Left lung (tissue), 10 donors: Measurements from ENCODE around the gene MYO18B. TPM values are rescaled to one million over a fixed set of nuclear protein-coding genes. Genes with fewer than 3 reads are reported as not detected.

Experiments
- ATAC-seq: fragments of 200-7000 bp; cut with Tn5 transposase; one replicate; pipeline ENCODE4 v1.9.1; 2020; ENCODE audit warnings: moderate library complexity
- DNase-seq, 4 donors: peaks; one replicate each; pipeline ENCODE4 v3.0.0-alpha.2; 2013 to 2020
- H3K27ac ChIP-seq, 2 donors: fragments of 200-600 bp; sonication (generic) in 1 of 2; one replicate each; pipeline versions ENCODE4 v1.5.0 to v1.8.0; 2020 to 2021
- H3K27me3 ChIP-seq, 2 donors: fragments of 200-600 bp; sonication (generic) in 1 of 2; one replicate each; pipeline versions ENCODE4 v1.5.0 to v1.8.0; 2020 to 2021
- H3K36me3 ChIP-seq, 2 donors: fragments of 200-600 bp; sonication (generic) in 1 of 2; one replicate each; pipeline versions ENCODE4 v1.5.0 to v1.8.0; 2020 to 2021
- H3K4me1 ChIP-seq, 2 donors: fragments of 200-600 bp; one replicate each; pipeline ENCODE4 v1.8.0; 2021
- H3K4me3 ChIP-seq, 2 donors: fragments of 200-600 bp; sonication (generic) in 1 of 2; one replicate each; pipeline versions ENCODE4 v1.5.0 to v1.8.0; 2020 to 2021; ENCODE audit warnings: mild to moderate bottlenecking in 1 of 2
- H3K9me3 ChIP-seq, 2 donors: fragments of 200-600 bp; sonication (generic) in 1 of 2; one replicate each; pipeline versions ENCODE4 v1.5.0 to v1.8.0; 2020 to 2021
- intact Hi-C, 2 donors: fragments of 100-400 bp; cut with DNase I; formaldehyde crosslinking; loops; one replicate each; pipeline versions ENCODE4 v1.11.2 to v1.14.2; 2022
- polyA plus RNA-seq, 6 donors: library from polyadenylated mRNA; unstranded; fragments of 120-200 nt; gene quantifications; one replicate each; pipeline ENCODE4 v1.2.1, GENCODE V29; 2013; ENCODE audit not compliant: insufficient read length in 6 of 6
- total RNA-seq, 2 donors: library from RNA; stranded (reverse); fragmentation: NEBNext Ultra II Directional; extraction: Animal tissue kit (Norgen Biotek cat#: 25700); gene quantifications; one replicate each; pipeline ENCODE4 v1.2.1, GENCODE V29; 2021
- TF ChIP-seq, protein P1 (sequence below), 2 donors: fragments of 200-600 bp; sonication (generic) in 1 of 2; IDR thresholded peaks; one replicate each; pipeline versions ENCODE4 v1.5.0 to v1.8.0; 2021; ENCODE audit warnings: antibody characterized with exemption in 2 of 2
- donor health status: DM: no; HTN: yes; CAD: no.
- donor health status: DM: no; HTN: no; CAD: no.

MYO18B gene
- total and polyA plus RNA-seq, 8 donors, result 0.06 to 0.37 (median 0.15) TPM

DNA sequence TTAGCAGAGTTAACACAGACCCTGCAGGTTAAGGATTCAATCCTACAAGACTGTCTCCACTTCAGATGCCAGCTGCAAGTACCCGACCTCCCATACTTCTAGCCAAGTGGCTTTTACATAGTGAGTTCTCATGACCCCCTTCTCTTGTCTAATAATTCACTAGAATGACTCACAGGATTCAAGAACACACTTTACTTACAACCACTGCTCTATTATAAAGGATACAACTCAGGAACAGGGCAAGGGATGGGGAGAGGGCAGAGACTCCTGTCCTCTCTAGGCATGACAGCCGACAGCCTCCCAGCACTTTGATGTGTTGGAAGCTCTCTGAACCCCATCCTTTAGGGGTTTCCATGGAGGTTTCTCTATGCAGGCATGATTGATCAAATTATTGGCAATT, 60.0 kb downstream of the MYO18B start:
- Histone ChIP-seq H3K36me3 (no peaks in the 10 kb centered on the region), H3K4me1 (no peaks in the 10 kb centered on the region), H3K4me3 (no peak overlapping the region), H3K27me3 (peaks cover 0 to 44% of the 10 kb centered on the region in 2 donors), H3K9me3 (no peaks in the 10 kb centered on the region), H3K27ac (no peak overlapping the region)
- TF ChIP-seq, protein P1, sequence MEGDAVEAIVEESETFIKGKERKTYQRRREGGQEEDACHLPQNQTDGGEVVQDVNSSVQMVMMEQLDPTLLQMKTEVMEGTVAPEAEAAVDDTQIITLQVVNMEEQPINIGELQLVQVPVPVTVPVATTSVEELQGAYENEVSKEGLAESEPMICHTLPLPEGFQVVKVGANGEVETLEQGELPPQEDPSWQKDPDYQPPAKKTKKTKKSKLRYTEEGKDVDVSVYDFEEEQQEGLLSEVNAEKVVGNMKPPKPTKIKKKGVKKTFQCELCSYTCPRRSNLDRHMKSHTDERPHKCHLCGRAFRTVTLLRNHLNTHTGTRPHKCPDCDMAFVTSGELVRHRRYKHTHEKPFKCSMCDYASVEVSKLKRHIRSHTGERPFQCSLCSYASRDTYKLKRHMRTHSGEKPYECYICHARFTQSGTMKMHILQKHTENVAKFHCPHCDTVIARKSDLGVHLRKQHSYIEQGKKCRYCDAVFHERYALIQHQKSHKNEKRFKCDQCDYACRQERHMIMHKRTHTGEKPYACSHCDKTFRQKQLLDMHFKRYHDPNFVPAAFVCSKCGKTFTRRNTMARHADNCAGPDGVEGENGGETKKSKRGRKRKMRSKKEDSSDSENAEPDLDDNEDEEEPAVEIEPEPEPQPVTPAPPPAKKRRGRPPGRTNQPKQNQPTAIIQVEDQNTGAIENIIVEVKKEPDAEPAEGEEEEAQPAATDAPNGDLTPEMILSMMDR (IDR thresholded peaks at IDR 0.05), result no peak
- intact Hi-C loops, result no loop called here
- ATAC-seq (peak; percentile 79), DNase-seq (peak in 1 of 4 donors; percentile 24)

DNA sequence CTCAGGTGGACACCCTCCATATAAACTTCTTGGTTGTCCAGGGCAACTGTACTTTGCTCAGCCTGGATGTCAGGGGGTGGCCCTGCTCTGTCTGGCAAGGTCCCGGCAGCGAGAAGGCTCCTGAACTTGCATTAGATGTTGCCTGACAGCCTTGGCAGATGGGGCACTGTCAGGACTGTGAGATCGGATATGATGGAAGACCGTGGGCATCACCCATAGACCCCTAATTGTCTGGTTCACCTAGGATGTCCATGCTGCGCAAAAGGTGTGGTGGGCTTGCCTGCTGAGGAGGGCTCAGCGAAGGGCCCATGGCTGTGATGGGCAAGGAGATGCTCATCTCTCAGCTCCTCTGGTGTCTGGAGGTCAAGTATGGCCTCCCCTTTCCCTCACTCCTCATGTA, 62.7 kb downstream of the MYO18B start:
- Histone ChIP-seq H3K4me3 (no peak overlapping the region), H3K36me3 (no peaks in the 10 kb centered on the region), H3K27me3 (peaks cover 0 to 30% of the 10 kb centered on the region in 2 donors), H3K9me3 (peaks cover 0 to 5% of the 10 kb centered on the region in 2 donors), H3K27ac (no peak overlapping the region), H3K4me1 (no peaks in the 10 kb centered on the region)
- TF ChIP-seq, protein P1 (IDR thresholded peaks at IDR 0.05), result no peak
- ATAC-seq (no peak), DNase-seq (no peak)
- intact Hi-C loops, result no loop called here

DNA sequence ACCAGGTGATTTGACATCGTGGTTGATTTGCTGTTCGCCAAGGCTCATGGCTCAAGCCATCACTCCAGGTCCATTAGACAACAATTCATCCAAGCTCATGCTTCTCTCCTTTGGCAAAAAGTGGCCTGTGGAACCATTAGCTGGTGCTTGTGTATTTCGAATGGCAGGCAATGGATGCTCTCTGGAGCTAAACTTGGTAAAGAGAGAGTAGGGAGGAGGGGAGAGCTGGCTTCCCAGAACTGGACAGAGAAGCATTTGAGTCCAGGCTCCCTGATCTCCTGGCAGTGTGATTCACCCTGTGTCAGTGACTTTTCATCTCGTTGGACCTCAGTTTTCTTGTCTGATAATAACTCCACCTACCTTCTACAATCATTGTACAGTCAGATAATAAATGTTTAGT, 64.6 kb downstream of the MYO18B start:
- Histone ChIP-seq H3K27ac (no peak overlapping the region), H3K4me1 (no peaks in the 10 kb centered on the region), H3K36me3 (no peaks in the 10 kb centered on the region), H3K9me3 (peaks cover 0 to 5% of the 10 kb centered on the region in 2 donors), H3K27me3 (peaks cover 0 to 35% of the 10 kb centered on the region in 2 donors), H3K4me3 (no peak overlapping the region)
- no peak for ATAC-seq
- TF ChIP-seq, protein P1 (IDR thresholded peaks at IDR 0.05), result no peak
- DNase-seq, result no peak
- intact Hi-C loops, result no loop called here

DNA sequence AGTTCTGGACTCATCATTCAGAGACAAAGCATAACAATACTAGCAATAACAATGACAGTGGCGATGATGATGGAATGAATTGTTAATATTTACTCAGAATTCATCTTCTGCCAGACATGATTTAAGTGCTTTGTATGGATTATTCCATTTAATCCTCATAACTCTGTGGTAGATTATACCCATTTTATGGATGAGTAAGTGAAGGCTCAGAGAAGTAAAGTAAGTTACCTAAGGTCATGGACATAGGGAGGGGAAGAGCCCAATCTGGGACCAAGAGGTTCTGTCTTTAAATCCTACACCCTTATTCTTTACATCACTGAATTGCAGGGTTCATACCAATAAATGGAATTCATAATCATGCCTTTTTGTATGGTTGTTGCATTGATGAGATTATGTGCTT, 72.7 kb downstream of the MYO18B start:
- ATAC-seq (no peak), DNase-seq (no peak)
- Histone ChIP-seq H3K27me3 (peaks cover 0 to 52% of the 10 kb centered on the region in 2 donors), H3K9me3 (no peaks in the 10 kb centered on the region), H3K36me3 (no peaks in the 10 kb centered on the region), H3K4me1 (no peaks in the 10 kb centered on the region), H3K27ac (no peak overlapping the region), H3K4me3 (no peak overlapping the region)
- intact Hi-C loops, result no loop called here
- TF ChIP-seq, protein P1 (IDR thresholded peaks at IDR 0.05), result no peak

DNA sequence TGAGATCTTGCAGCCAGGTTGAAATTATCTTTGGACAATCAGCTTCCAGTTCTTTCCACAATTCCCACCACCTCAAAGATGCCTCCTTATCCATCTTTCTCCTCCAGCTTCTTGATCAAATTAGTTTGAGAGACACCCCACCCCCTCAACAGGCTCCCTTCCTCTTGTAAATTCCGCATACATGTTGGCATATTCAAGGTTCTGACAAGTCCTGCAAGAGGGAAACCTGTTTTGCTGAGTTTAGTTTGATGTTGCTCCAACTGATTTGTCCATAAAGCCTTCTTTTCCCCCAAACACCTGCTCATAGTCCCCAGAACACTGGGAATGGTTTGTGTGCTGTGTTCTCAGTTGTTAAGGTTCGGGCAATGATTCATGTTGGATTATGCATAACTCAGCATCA, 73.6 kb downstream of the MYO18B start:
- Histone ChIP-seq H3K27me3 (peaks cover 0 to 49% of the 10 kb centered on the region in 2 donors), H3K27ac (no peak overlapping the region), H3K4me3 (no peak overlapping the region), H3K4me1 (no peaks in the 10 kb centered on the region), H3K36me3 (no peaks in the 10 kb centered on the region), H3K9me3 (no peaks in the 10 kb centered on the region)
- ATAC-seq (no peak), DNase-seq (no peak)
- intact Hi-C loops, result no loop called here
- TF ChIP-seq, protein P1 (IDR thresholded peaks at IDR 0.05), result no peak
